ENCODE measurements around the gene LIMCH1.

The LIMCH1 gene

DNA sequence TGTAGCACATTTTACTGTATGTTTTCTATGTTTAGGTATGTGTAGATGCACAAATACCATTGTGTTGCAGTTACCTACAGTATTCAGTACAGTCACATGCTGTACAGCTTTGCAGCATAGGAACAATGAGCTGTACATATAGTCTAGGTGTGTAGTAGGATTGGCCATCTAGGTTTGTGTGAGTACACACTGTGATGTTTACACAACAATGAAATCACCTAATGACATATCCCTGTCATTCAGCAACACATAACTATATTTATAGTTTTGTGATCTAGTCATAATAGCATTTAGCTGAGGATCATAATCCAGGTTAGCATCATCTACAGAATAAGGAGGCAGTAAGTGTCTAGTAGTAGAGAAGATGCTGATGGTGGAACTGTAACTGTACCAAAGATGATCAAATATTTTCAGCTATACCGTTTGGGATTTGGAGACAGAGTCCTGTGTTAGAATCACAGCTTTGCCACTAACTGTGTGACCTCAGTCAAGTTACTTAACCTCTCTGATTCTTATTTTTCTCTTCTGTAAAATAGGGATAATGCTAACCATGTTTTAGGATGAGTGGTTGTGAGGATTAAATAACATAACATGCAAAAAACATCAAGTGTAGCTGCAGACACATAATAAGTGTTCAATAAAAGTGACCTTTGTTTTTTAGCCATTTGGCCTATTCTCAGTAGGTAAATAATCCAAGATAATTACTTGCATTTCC, 73.3 kb downstream of the LIMCH1 start:
- TF ChIP-seq, protein P1, sequence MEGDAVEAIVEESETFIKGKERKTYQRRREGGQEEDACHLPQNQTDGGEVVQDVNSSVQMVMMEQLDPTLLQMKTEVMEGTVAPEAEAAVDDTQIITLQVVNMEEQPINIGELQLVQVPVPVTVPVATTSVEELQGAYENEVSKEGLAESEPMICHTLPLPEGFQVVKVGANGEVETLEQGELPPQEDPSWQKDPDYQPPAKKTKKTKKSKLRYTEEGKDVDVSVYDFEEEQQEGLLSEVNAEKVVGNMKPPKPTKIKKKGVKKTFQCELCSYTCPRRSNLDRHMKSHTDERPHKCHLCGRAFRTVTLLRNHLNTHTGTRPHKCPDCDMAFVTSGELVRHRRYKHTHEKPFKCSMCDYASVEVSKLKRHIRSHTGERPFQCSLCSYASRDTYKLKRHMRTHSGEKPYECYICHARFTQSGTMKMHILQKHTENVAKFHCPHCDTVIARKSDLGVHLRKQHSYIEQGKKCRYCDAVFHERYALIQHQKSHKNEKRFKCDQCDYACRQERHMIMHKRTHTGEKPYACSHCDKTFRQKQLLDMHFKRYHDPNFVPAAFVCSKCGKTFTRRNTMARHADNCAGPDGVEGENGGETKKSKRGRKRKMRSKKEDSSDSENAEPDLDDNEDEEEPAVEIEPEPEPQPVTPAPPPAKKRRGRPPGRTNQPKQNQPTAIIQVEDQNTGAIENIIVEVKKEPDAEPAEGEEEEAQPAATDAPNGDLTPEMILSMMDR (IDR thresholded peaks at IDR 0.05; ENCODE audit: low read depth, low read length): no peak
- TF ChIP-seq MYC (IDR thresholded peaks at IDR 0.05; ENCODE audit: low read depth, low read length) (no peak), MAX (IDR thresholded peaks at IDR 0.05; ENCODE audit: low read depth, low read length) (no peak), POLR2A (IDR thresholded peaks at IDR 0.05; ENCODE audit: extremely low read depth, insufficient read length) (no peak)
- no peak overlapping the region for H3K4me3 ChIP-seq (ENCODE audit: low read depth, low read length)
- DNase-seq (ENCODE audit: low read depth): no peak

- H3K4me3 ChIP-seq (ENCODE audit: low read depth, low read length): no peak overlapping the region
- no peak for DNase-seq (ENCODE audit: low read depth)
- TF ChIP-seq POLR2A (IDR thresholded peaks at IDR 0.05; ENCODE audit: extremely low read depth, insufficient read length): no peak
- no peak for TF ChIP-seq MAX (IDR thresholded peaks at IDR 0.05; ENCODE audit: low read depth, low read length)
- no peak for TF ChIP-seq MYC (IDR thresholded peaks at IDR 0.05; ENCODE audit: low read depth, low read length)
- TF ChIP-seq, protein P1 (IDR thresholded peaks at IDR 0.05; ENCODE audit: low read depth, low read length): no peak
Measured at GRCh38 chr4:41611881-41612871, 74.2 kb downstream of the LIMCH1 start.

- TF ChIP-seq, protein P1 (IDR thresholded peaks at IDR 0.05; ENCODE audit: low read depth, low read length): no peak
- TF ChIP-seq POLR2A (IDR thresholded peaks at IDR 0.05; ENCODE audit: extremely low read depth, insufficient read length) (no peak), MYC (IDR thresholded peaks at IDR 0.05; ENCODE audit: low read depth, low read length) (no peak), MAX (IDR thresholded peaks at IDR 0.05; ENCODE audit: low read depth, low read length) (no peak)
- no peak overlapping the region for H3K4me3 ChIP-seq (ENCODE audit: low read depth, low read length)
- DNase-seq (ENCODE audit: low read depth): no peak
Measured at GRCh38 chr4:41613386-41613785, 75.4 kb downstream of the LIMCH1 start.

GRCh38 chr4:41613821-41614220, 75.9 kb downstream of the LIMCH1 start:
- TF ChIP-seq POLR2A (IDR thresholded peaks at IDR 0.05; ENCODE audit: extremely low read depth, insufficient read length) (no peak), MAX (IDR thresholded peaks at IDR 0.05; ENCODE audit: low read depth, low read length) (no peak), MYC (IDR thresholded peaks at IDR 0.05; ENCODE audit: low read depth, low read length) (no peak)
- TF ChIP-seq, protein P1 (IDR thresholded peaks at IDR 0.05; ENCODE audit: low read depth, low read length): no peak
- H3K4me3 ChIP-seq (ENCODE audit: low read depth, low read length): no peak overlapping the region
- no peak for DNase-seq (ENCODE audit: low read depth)

GRCh38 chr4:41614519-41614918, 76.6 kb downstream of the LIMCH1 start:
- TF ChIP-seq MYC (IDR thresholded peaks at IDR 0.05; ENCODE audit: low read depth, low read length): no peak
- TF ChIP-seq MAX (IDR thresholded peaks at IDR 0.05; ENCODE audit: low read depth, low read length): no peak
- TF ChIP-seq, protein P1 (IDR thresholded peaks at IDR 0.05; ENCODE audit: low read depth, low read length): no peak
- no peak for TF ChIP-seq POLR2A (IDR thresholded peaks at IDR 0.05; ENCODE audit: extremely low read depth, insufficient read length)
- H3K4me3 ChIP-seq (ENCODE audit: low read depth, low read length): no peak overlapping the region
- DNase-seq (ENCODE audit: low read depth): no peak

All from NB4 (cell line).